Measurements from ENCODE around the gene PRX. TPM values are rescaled to one million over a fixed set of nuclear protein-coding genes. Genes with fewer than 3 reads are reported as not detected.
"Not testable (repeated sequence)": the region's sequence is repeated elsewhere in the genome, so short reads cannot be mapped to it uniquely, and the experiment has no call there.

Gene PRX
- total RNA-seq, 1 donor from 2014 or later, result 6.7 TPM

DNA sequence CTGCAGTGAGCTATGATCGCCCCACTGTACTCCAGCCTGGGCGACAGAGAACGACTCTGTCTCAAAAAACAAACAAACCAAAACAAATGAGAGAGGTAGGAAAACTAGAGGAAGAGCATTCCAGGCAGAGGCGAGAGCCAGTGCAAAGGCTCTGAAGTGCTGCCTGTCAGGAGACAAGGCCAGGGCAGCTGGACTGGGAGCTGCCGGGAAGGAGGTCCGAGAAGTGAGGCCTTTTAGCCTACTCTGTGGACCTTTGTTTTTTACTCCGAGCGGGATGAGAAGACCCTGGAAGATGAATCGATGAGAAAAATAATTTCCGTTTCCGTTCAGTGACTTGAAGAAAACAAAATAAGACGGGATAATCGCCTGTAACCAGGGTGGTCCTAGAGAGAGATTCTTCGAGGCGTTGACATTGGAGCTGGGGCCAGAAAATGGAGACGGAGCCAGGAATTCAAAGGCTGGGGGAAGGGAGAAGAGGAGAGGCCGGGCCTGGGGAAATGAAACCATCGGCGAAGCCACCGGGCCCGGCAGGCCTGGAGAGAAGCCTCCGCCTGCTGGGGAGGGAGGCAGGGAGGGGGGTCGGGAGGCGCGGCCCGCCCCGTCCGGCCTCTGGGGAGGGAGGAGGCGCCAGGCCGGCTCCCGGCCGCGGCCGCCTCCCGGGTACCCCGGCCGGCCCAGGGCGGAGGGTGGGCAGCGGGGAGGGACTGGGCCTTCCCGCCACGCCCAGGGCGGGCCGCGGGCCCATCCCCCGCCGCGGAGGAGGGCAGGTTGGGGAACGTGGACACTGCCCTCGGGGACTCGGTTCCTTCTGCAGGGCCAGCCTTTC is 20.4 kb upstream of the PRX start:
- no peaks in the 10 kb centered on the region for H3K9me3 Mint-ChIP-seq (ENCODE audit: unreplicated experiment)
- H3K36me3 Mint-ChIP-seq (ENCODE audit: low read depth, unreplicated experiment), result no peaks in the 10 kb centered on the region
- DNase-seq (ENCODE audit: low spot score), result peak; percentile 76
- H3K4me1 Mint-ChIP-seq (ENCODE audit: unreplicated experiment), result peaks cover 8% of the 10 kb centered on the region
- H3K27me3 Mint-ChIP-seq (ENCODE audit: unreplicated experiment), result peaks cover 6% of the 10 kb centered on the region
- H3K27ac Mint-ChIP-seq (ENCODE audit: unreplicated experiment), result peak overlapping the region; percentile 97
- no peak for TF ChIP-seq CTCF (IDR thresholded peaks at IDR 0.05; ENCODE audit: unreplicated experiment)
- H3K4me3 Mint-ChIP-seq (ENCODE audit: unreplicated experiment), result peak overlapping the region; percentile 89

DNA sequence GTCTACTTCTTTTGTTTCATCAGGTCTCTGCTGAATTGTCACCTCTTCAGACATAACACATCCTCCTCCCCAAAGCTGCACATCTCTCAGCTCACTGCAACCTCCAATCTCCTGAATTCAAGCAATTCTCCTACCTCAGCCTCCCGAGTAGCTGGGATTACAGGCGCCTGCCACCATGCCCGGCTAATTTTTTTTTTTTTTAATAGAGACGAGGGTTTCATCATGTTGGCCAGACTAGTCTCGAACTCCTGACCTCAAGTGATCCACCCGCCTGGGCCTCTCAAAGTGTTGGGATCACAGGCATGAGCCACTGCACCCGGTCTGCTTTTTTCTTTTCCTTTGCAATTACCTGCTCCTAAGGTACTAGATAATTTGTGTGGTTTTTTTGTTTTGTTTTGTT is 19.6 kb upstream of the PRX start:
- H3K27me3 Mint-ChIP-seq (ENCODE audit: unreplicated experiment); H3K36me3 Mint-ChIP-seq (ENCODE audit: low read depth, unreplicated experiment); H3K4me1 Mint-ChIP-seq (ENCODE audit: unreplicated experiment); H3K9me3 Mint-ChIP-seq (ENCODE audit: unreplicated experiment); DNase-seq (ENCODE audit: low spot score): not testable (repeated sequence)
- Mint-ChIP-seq H3K4me3 (ENCODE audit: unreplicated experiment) (peak overlapping the region; percentile 89), H3K27ac (ENCODE audit: unreplicated experiment) (peak overlapping the region; percentile 97)

- Mint-ChIP-seq H3K27me3 (ENCODE audit: unreplicated experiment) (peaks cover 8% of the 10 kb centered on the region), H3K27ac (ENCODE audit: unreplicated experiment) (no peak overlapping the region), H3K4me1 (ENCODE audit: unreplicated experiment) (peaks cover 8% of the 10 kb centered on the region), H3K4me3 (ENCODE audit: unreplicated experiment) (no peak overlapping the region), H3K36me3 (ENCODE audit: low read depth, unreplicated experiment) (no peaks in the 10 kb centered on the region), H3K9me3 (ENCODE audit: unreplicated experiment) (no peaks in the 10 kb centered on the region)
- no peak for DNase-seq (ENCODE audit: low spot score)
- no peak for TF ChIP-seq CTCF (IDR thresholded peaks at IDR 0.05; ENCODE audit: unreplicated experiment)
Observed at GRCh38 chr19:40431698-40432097, 18.5 kb upstream of the PRX start.

- H3K9me3 Mint-ChIP-seq (ENCODE audit: unreplicated experiment); H3K4me3 Mint-ChIP-seq (ENCODE audit: unreplicated experiment); H3K36me3 Mint-ChIP-seq (ENCODE audit: low read depth, unreplicated experiment); H3K27me3 Mint-ChIP-seq (ENCODE audit: unreplicated experiment); H3K27ac Mint-ChIP-seq (ENCODE audit: unreplicated experiment); H3K4me1 Mint-ChIP-seq (ENCODE audit: unreplicated experiment); DNase-seq (ENCODE audit: low spot score): not testable (repeated sequence)
Observed at GRCh38 chr19:40430242-40430641, 17.1 kb upstream of the PRX start.

- peaks cover 14% of the 10 kb centered on the region for H3K27me3 Mint-ChIP-seq (ENCODE audit: unreplicated experiment)
- not testable (repeated sequence) for H3K4me3 Mint-ChIP-seq (ENCODE audit: unreplicated experiment); H3K27ac Mint-ChIP-seq (ENCODE audit: unreplicated experiment); DNase-seq (ENCODE audit: low spot score); H3K4me1 Mint-ChIP-seq (ENCODE audit: unreplicated experiment); H3K9me3 Mint-ChIP-seq (ENCODE audit: unreplicated experiment); H3K36me3 Mint-ChIP-seq (ENCODE audit: low read depth, unreplicated experiment)
Observed at GRCh38 chr19:40428197-40428596, 15.0 kb upstream of the PRX start.

GRCh38 chr19:40425450-40426287 is 12.5 kb upstream of the PRX start, which contains the start of gene SERTAD1:
TSS of gene SERTAD1 (minus strand) at chr19:40425992. CDS start at chr19:40423546, 2,446 bp downstream.
- peak within 1 kb of the TSS; percentile 94 for H3K4me3 Mint-ChIP-seq (ENCODE audit: unreplicated experiment)
- H3K9me3 Mint-ChIP-seq (ENCODE audit: unreplicated experiment), result no peaks in the 10 kb centered on the region
- peak; percentile 94 for TF ChIP-seq CTCF (IDR thresholded peaks at IDR 0.05; ENCODE audit: unreplicated experiment)
- peaks cover 11% of the 10 kb centered on the region for H3K4me1 Mint-ChIP-seq (ENCODE audit: unreplicated experiment)
- peak within 1 kb of the TSS; percentile 99 for H3K27ac Mint-ChIP-seq (ENCODE audit: unreplicated experiment)
- peaks cover 14% of the 10 kb centered on the region for H3K27me3 Mint-ChIP-seq (ENCODE audit: unreplicated experiment)
- H3K36me3 Mint-ChIP-seq (ENCODE audit: low read depth, unreplicated experiment), result peaks cover 4% of the 10 kb centered on the region
- DNase-seq (ENCODE audit: low spot score), result peak; percentile 100

Data from endothelial cell (in vitro differentiated cells).